SJCRH30 (cell line): Measurements from ENCODE around the gene PTPN21. TPM values are rescaled to one million over a fixed set of nuclear protein-coding genes. Genes with fewer than 3 reads are reported as not detected.
A peak's percentile ranks its signal among the peaks of the same experiment; 100 is the strongest.

Source experiments
- DNase-seq, 2 experiments: peaks; one replicate each; pipeline ENCODE4 v3.0.0-alpha.2; 2015 to 2020
- H3K27ac ChIP-seq: fragments of 250-450 bp; sonication (Bioruptor Pico); 2 replicates; pipeline ENCODE4 v1.5.1; 2020; ENCODE audit warnings: mild to moderate bottlenecking, moderate library complexity
- H3K27me3 ChIP-seq: fragments of 250-450 bp; sonication (Bioruptor Pico); 2 replicates; pipeline ENCODE4 v1.5.1; 2020; ENCODE audit warnings: mild to moderate bottlenecking, moderate library complexity
- H3K36me3 ChIP-seq: fragments of 250-450 bp; sonication (Bioruptor Pico); 2 replicates; pipeline ENCODE4 v1.5.1; 2020; ENCODE audit warnings: mild to moderate bottlenecking, moderate library complexity
- H3K4me1 ChIP-seq: fragments of 250-450 bp; sonication (Bioruptor Pico); 2 replicates; pipeline ENCODE4 v1.5.1; 2020; ENCODE audit warnings: mild to moderate bottlenecking, moderate library complexity
- H3K4me3 ChIP-seq: fragments of 250-450 bp; sonication (Bioruptor Pico); 2 replicates; pipeline ENCODE4 v1.5.1; 2020; ENCODE audit warnings: mild to moderate bottlenecking, moderate library complexity
- H3K9me3 ChIP-seq: fragments of 250-450 bp; sonication (Bioruptor Pico); replicated peaks from 2 replicates; pipeline ENCODE4 v1.5.1; 2020; ENCODE audit warnings: mild to moderate bottlenecking, moderate library complexity
- total RNA-seq: library from RNA; depleted of rRNA; stranded (reverse); fragments of >200 nt; shearing (Covaris generic); gene quantifications from 2 replicates; pipeline ENCODE4 v1.2.3, GENCODE V29; 2014

The PTPN21 gene
- total RNA-seq, 1 experiment from 2014 or later = 13.7 TPM

DNA sequence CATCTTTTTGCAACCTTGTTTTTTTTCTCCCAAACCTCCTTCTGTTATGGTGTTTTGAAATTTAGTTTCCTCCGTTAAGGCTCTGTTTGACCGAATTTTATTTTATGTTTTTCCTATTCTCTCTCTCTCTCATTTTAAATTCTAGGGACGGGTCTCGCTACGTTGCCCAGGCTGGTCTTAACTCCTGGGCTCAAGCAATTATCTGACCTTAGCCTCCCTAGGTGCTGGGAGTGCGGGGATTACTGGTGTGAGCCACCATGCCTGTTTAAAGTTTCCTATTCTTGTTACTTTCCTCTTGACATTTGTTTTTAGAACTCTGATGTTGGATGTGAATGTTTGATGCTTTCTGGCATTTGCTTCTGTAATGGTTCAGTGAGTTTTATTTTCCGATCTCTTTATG, 9.0 kb upstream of the PTPN21 start:
- Histone ChIP-seq H3K4me3 (peak overlapping the region; percentile 89), H3K27ac (no peak overlapping the region), H3K36me3 (peaks cover 26% of the 10 kb centered on the region), H3K4me1 (peaks cover 4% of the 10 kb centered on the region), H3K9me3 (no peaks in the 10 kb centered on the region), H3K27me3 (no peaks in the 10 kb centered on the region)
- DNase-seq = no peak

- Histone ChIP-seq H3K27ac (peak within 1 kb of the TSS; percentile 73), H3K27me3 (no peaks in the 10 kb centered on the region), H3K9me3 (no peaks in the 10 kb centered on the region), H3K36me3 (peaks cover 20% of the 10 kb centered on the region), H3K4me3 (peak within 1 kb of the TSS; percentile 89), H3K4me1 (peaks cover 4% of the 10 kb centered on the region)
- DNase-seq = peak; percentile 85 to 89
These were observed 8.3 kb upstream of the PTPN21 start, which contains the start of gene ZC3H14 for GRCh38 chr14:88562831-88563686. ZC3H14 (plus strand) TSS chr14:88563037; CDS start chr14:88563134, 97 bp downstream.

- no peak for DNase-seq
- no peaks in the 10 kb centered on the region for H3K27me3 ChIP-seq
- H3K4me3 ChIP-seq = peak overlapping the region; percentile 89
- H3K4me1 ChIP-seq = peaks cover 4% of the 10 kb centered on the region
- H3K27ac ChIP-seq = no peak overlapping the region; the same call in 1 of the 2 replicates
- H3K36me3 ChIP-seq = peaks cover 14% of the 10 kb centered on the region
- H3K9me3 ChIP-seq = no peaks in the 10 kb centered on the region
These were observed 7.7 kb upstream of the PTPN21 start for GRCh38 chr14:88562532-88562830.

DNA sequence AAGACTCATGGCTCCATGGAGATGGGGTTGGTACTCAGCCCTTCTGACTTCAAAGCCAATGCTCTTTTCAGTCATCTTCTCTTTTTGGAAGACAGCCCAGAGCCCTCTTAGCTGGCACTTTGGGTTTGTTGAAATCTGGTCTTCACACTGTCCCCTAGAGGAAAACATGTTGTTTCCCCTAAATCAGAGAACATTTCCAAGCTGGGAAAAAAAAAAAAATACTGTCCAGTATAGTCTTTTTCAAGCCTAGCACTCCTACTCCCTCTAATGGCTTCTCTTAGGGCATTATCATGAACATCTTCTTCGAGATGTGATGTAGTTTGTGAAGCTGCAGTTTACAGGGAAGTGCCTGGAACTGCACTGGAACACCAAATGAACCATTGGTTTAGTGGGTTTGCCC, 5.0 kb upstream of the PTPN21 start:
- peak in 1 of 2 experiments; percentile 34 for DNase-seq
- no peaks in the 10 kb centered on the region for H3K9me3 ChIP-seq
- no peaks in the 10 kb centered on the region for H3K27me3 ChIP-seq
- peaks cover 5% of the 10 kb centered on the region for H3K36me3 ChIP-seq
- H3K4me1 ChIP-seq = peaks cover 25% of the 10 kb centered on the region
- no peak overlapping the region for H3K4me3 ChIP-seq
- H3K27ac ChIP-seq = no peak overlapping the region

- H3K27me3 ChIP-seq = no peaks in the 10 kb centered on the region
- no peak overlapping the region for H3K4me3 ChIP-seq
- H3K9me3 ChIP-seq = no peaks in the 10 kb centered on the region
- H3K36me3 ChIP-seq = no peaks in the 10 kb centered on the region
- no peak overlapping the region; the same call in 1 of the 2 replicates for H3K27ac ChIP-seq
- H3K4me1 ChIP-seq = peaks cover 31% of the 10 kb centered on the region
- peak; percentile 32 to 50 for DNase-seq
These were observed 1.8 kb upstream of the PTPN21 start for GRCh38 chr14:88556581-88556980.

DNA sequence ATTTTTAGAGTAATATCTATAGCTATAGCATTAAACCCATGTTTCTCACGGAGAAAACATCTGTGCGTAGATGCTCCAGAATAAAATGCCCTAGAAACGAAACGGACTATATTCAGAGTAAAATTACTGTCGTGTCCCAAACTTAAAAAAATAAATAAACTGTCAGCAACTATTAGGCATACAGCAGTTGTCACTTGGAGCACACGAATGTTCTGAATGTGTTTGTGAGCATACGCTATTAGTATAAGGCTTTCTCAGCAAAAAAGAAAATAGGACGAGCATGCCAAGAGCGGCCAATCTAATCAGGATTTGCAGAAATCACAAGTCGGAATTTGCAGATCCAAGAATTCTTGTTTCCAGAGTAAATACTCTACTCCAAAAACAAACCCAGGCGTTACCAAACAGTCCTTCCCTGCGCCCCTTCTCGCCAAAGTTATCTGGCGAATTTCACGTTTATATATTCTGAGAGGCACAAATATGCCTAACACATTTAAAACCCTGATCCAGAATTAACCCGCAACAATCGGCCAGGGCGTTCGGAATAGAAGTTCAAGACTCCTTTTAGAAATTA, 836 bp downstream of the PTPN21 start:
- Histone ChIP-seq H3K4me3 (peak overlapping the region; percentile 88), H3K36me3 (peaks cover 14% of the 10 kb centered on the region), H3K27me3 (no peaks in the 10 kb centered on the region), H3K27ac (peak overlapping the region; percentile 79), H3K4me1 (peaks cover 31% of the 10 kb centered on the region), H3K9me3 (no peaks in the 10 kb centered on the region)
- DNase-seq = no peak

- no peaks in the 10 kb centered on the region for H3K9me3 ChIP-seq
- no peak for DNase-seq
These were observed 1.9 kb downstream of the PTPN21 start for GRCh38 chr14:88552876-88553275.

DNA sequence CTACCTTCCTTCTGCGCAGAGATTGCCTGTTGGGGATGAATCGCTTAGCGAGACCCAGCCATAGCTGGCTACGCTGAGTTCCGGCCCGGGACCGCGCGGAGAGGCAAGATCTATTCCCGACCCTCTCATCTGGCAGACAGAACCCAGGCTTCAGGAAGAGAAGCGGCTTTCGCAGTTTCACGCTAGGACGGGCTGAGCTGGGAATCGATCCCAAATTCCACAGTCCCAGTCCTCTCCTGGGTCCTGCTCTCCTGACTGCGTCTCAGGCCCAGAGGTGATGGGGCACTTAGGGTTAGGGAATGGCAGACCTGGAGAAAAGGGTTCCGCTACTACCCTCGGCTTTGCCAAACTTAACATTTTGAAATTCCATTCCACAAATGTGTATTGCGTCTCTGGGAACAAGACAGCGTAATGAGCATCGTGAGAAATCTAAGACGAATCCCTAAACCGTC, 2.8 kb downstream of the PTPN21 start:
- DNase-seq = no peak
- Histone ChIP-seq H3K4me1 (peaks cover 46% of the 10 kb centered on the region), H3K4me3 (no peak overlapping the region), H3K9me3 (no peaks in the 10 kb centered on the region), H3K27me3 (no peaks in the 10 kb centered on the region), H3K36me3 (peaks cover 21% of the 10 kb centered on the region), H3K27ac (no peak overlapping the region)

More at GRCh38 chr14:88552876-88553275, 1.9 kb downstream of the PTPN21 start:
- Histone ChIP-seq H3K27me3 (no peaks in the 10 kb centered on the region), H3K4me3 (peak overlapping the region; percentile 88), H3K36me3 (peaks cover 21% of the 10 kb centered on the region), H3K4me1 (peaks cover 41% of the 10 kb centered on the region), H3K27ac (no peak overlapping the region)

DNA sequence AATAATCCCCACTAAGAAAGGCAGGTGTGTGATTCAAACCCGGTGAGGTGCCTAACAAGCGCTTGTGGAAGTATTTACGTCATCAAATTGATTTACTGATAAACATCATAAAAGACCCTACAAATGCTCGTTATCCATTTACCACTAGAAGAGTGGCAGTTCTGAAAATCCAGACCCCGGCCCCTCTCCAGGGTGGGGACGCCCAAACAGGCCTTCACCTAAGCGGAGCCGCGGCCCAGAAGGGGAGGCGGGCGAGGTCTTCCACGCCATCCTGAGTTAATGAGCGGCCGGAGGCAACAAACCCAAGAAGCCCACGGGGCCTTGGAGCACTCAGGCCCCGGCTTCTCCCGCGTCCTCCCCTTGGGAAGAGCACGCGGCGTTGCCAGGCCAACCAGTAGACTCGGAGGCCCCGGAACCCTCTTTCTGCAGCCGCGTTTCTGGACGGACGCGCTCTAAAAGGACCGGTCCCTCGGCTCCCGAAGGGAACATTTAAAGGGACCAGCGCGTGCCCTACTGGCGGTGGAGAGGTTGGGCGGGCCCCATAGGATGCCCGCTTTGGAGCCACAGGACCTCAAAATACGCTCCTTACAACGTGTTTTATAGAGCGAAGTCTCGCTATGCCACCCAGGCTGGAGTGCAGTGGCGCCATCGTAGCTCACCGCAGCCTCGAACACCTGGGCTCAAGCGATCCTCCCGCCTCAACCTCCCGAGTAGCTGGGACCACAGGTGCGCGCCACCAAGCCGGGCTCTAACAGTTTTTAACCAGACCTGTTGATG, 3.5 kb downstream of the PTPN21 start:
- Histone ChIP-seq H3K9me3 (no peaks in the 10 kb centered on the region), H3K4me1 (peaks cover 44% of the 10 kb centered on the region), H3K4me3 (no peak overlapping the region), H3K27me3 (no peaks in the 10 kb centered on the region), H3K27ac (no peak overlapping the region), H3K36me3 (peaks cover 21% of the 10 kb centered on the region)
- DNase-seq = no peak

- Histone ChIP-seq H3K9me3 (no peaks in the 10 kb centered on the region), H3K4me3 (no peak overlapping the region), H3K4me1 (peaks cover 32% of the 10 kb centered on the region), H3K27ac (no peak overlapping the region), H3K27me3 (no peaks in the 10 kb centered on the region), H3K36me3 (peaks cover 31% of the 10 kb centered on the region)
- DNase-seq = no peak
These were observed 4.7 kb downstream of the PTPN21 start for GRCh38 chr14:88550078-88550477.

- peak overlapping the region; percentile 50; the same call in 1 of the 2 replicates for H3K27ac ChIP-seq
- no peaks in the 10 kb centered on the region for H3K9me3 ChIP-seq
- DNase-seq = no peak
- H3K27me3 ChIP-seq = no peaks in the 10 kb centered on the region
- peaks cover 38% of the 10 kb centered on the region for H3K4me1 ChIP-seq
- no peak overlapping the region for H3K4me3 ChIP-seq
- peaks cover 45% of the 10 kb centered on the region for H3K36me3 ChIP-seq
These were observed 7.4 kb downstream of the PTPN21 start for GRCh38 chr14:88547386-88547780.

GRCh38 chr14:88546621-88547385, 8.0 kb downstream of the PTPN21 start:
- H3K4me3 ChIP-seq = no peak overlapping the region
- no peaks in the 10 kb centered on the region for H3K27me3 ChIP-seq
- peak overlapping the region; percentile 50 for H3K27ac ChIP-seq
- H3K4me1 ChIP-seq = peaks cover 40% of the 10 kb centered on the region
- no peaks in the 10 kb centered on the region for H3K9me3 ChIP-seq
- peak; percentile 29 to 72 for DNase-seq
- H3K36me3 ChIP-seq = peaks cover 50% of the 10 kb centered on the region

DNA sequence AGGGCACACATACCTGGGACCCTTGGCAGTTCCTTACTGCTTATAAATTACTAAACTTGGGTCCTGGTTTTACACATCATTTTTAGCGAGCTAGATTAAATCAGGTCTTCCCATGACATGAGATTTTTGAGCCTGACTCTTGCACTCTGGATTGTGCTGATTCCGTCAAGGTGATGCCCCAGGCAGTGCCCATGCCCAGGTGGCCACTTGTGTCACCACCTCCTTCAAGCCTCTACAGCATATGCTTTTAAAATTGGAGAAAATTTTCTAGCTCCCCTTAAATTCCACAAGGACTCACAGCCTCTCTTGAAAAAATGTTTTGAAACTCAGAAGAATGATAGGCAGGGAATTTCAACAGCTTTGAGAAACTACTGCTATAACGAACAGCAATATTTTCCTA, 9.6 kb downstream of the PTPN21 start:
- no peak overlapping the region for H3K4me3 ChIP-seq
- peaks cover 40% of the 10 kb centered on the region for H3K4me1 ChIP-seq
- no peak overlapping the region for H3K27ac ChIP-seq
- no peaks in the 10 kb centered on the region for H3K27me3 ChIP-seq
- H3K36me3 ChIP-seq = peaks cover 45% of the 10 kb centered on the region
- no peaks in the 10 kb centered on the region for H3K9me3 ChIP-seq
- DNase-seq = no peak
